CD4-positive, alpha-beta T cell (primary cell): Measurements from ENCODE around the gene CRTC1. TPM values are rescaled to one million over a fixed set of nuclear protein-coding genes. Genes with fewer than 3 reads are reported as not detected.
A peak's percentile ranks its signal among the peaks of the same experiment; 100 is the strongest.

Experiments used
- ATAC-seq: fragments of 200-7000 bp; cut with Tn5 transposase; one replicate; pipeline ENCODE4 v1.10.0; 2022; ENCODE audit warnings: mild to moderate bottlenecking; ENCODE audit not compliant: poor library complexity
- CTCF ChIA-PET: fragments of 350-600 bp; sonication (Branson Sonifier 250); formaldehyde crosslinking; loops from one replicate; lab custom pipeline; 2021; ENCODE audit warnings: antibody characterized with exemption, inconsistent platforms; lab: Charles Lee
- POLR2A ChIA-PET: fragments of 350-600 bp; sonication (Branson Sonifier 250); formaldehyde crosslinking; loops from one replicate; lab custom pipeline; 2021; ENCODE audit warnings: antibody characterized with exemption, inconsistent platforms; lab: Charles Lee
- DNase-seq, 14 experiments: peaks; one replicate each; pipeline ENCODE4 v3.0.0-alpha.2; 2013 to 2020; ENCODE audit warnings: mixed read lengths in 2 of 14
- H3K27ac ChIP-seq, 2 donors: one replicate each; pipeline versions ENCODE4 v1.5.1 to v1.7.0; 2013; ENCODE audit warnings: low read length in 2 of 2, low read depth in 1 of 2, mild to moderate bottlenecking in 1 of 2
- H3K27me3 ChIP-seq, 2 experiments: 1 replicate in 1 of 2; 2 replicates in 1 of 2; pipeline versions ENCODE4 v1.6.1 to v1.7.0; 2013; ENCODE audit warnings: low read length in 2 of 2, control low read depth in 1 of 2, mild to moderate bottlenecking in 1 of 2, moderate library complexity in 1 of 2; ENCODE audit not compliant: insufficient read depth in 2 of 2, control insufficient read depth in 1 of 2
- H3K36me3 ChIP-seq: one replicate; pipeline ENCODE4 v1.6.1; 2013; ENCODE audit warnings: low read length, control low read depth; ENCODE audit not compliant: insufficient read depth
- H3K4me1 ChIP-seq: one replicate; pipeline ENCODE4 v1.6.1; 2013; ENCODE audit warnings: low read length, control low read depth; ENCODE audit not compliant: insufficient read depth
- H3K4me3 ChIP-seq: one replicate; pipeline ENCODE4 v1.5.1; 2013; ENCODE audit warnings: mild to moderate bottlenecking, low read length, moderate library complexity
- H3K9me3 ChIP-seq, 2 experiments: 1 replicate in 1 of 2; 2 replicates in 1 of 2; pipeline versions ENCODE4 v1.6.1 to v1.7.0; 2013; ENCODE audit warnings: low read length in 2 of 2, mild to moderate bottlenecking in 2 of 2, control low read depth in 1 of 2, moderate library complexity in 1 of 2; ENCODE audit not compliant: control insufficient read depth in 1 of 2, insufficient read depth in 1 of 2
- H3K27ac Mint-ChIP-seq: one replicate; pipeline ENCODE4 v1.8.0; 2020; ENCODE audit warnings: mixed read lengths
- H3K27me3 Mint-ChIP-seq: one replicate; pipeline ENCODE4 v1.8.0; 2021; ENCODE audit warnings: mixed read lengths
- H3K36me3 Mint-ChIP-seq: one replicate; pipeline ENCODE4 v1.8.0; 2021; ENCODE audit warnings: low read depth, mixed read lengths
- H3K4me1 Mint-ChIP-seq: one replicate; pipeline ENCODE4 v1.8.0; 2021; ENCODE audit warnings: low read depth, mixed read lengths
- H3K4me3 Mint-ChIP-seq: one replicate; pipeline ENCODE4 v1.8.0; 2020; ENCODE audit warnings: mild to moderate bottlenecking, mixed read lengths
- H3K9me3 Mint-ChIP-seq: one replicate; pipeline ENCODE4 v1.8.0; 2020; ENCODE audit warnings: mixed read lengths
- intact Hi-C, 2 experiments: fragments of 100-400 bp; cut with DNase I in 1 of 2; cut with micrococcal nuclease in 1 of 2; formaldehyde crosslinking; loops; one replicate each; pipeline versions ENCODE4 v1.15.1 to v1.9.0; 2023 to 2025; cut with DNase I, micrococcal nuclease
- total RNA-seq, 174 experiments: library from RNA in 2 of 174; stranded (reverse) in 2 of 174; gene quantifications; one replicate each; pipeline ENCODE4 v1.2.3 and lab custom pipeline; 2021 to 2026
- TF ChIP-seq, protein P1 (sequence below): fragments of 200-600 bp; IDR thresholded peaks from one replicate; pipeline ENCODE4 v1.8.0; 2022; ENCODE audit warnings: antibody characterized with exemption, mild to moderate bottlenecking

Gene CRTC1
- total RNA-seq, 2 experiments from 2014 or later = 11.8 to 12.2 TPM

GRCh38 chr19:18713550-18714117, 30.2 kb downstream of the CRTC1 start:
- no peak overlapping the region for H3K27ac ChIP-seq
- H3K9me3 Mint-ChIP-seq = no peaks in the 10 kb centered on the region
- intact Hi-C loops = no loop called here
- H3K27ac Mint-ChIP-seq = no peak overlapping the region
- peaks cover 29% of the 10 kb centered on the region for H3K4me1 Mint-ChIP-seq
- H3K36me3 ChIP-seq = peaks cover 2% of the 10 kb centered on the region
- H3K36me3 Mint-ChIP-seq = peaks cover 7% of the 10 kb centered on the region
- CTCF ChIA-PET = no interaction called here
- H3K9me3 ChIP-seq = no peaks in the 10 kb centered on the region
- peak in 1 of 14 experiments; percentile 8 for DNase-seq
- H3K27me3 ChIP-seq = no peaks in the 10 kb centered on the region
- TF ChIP-seq, protein P1, sequence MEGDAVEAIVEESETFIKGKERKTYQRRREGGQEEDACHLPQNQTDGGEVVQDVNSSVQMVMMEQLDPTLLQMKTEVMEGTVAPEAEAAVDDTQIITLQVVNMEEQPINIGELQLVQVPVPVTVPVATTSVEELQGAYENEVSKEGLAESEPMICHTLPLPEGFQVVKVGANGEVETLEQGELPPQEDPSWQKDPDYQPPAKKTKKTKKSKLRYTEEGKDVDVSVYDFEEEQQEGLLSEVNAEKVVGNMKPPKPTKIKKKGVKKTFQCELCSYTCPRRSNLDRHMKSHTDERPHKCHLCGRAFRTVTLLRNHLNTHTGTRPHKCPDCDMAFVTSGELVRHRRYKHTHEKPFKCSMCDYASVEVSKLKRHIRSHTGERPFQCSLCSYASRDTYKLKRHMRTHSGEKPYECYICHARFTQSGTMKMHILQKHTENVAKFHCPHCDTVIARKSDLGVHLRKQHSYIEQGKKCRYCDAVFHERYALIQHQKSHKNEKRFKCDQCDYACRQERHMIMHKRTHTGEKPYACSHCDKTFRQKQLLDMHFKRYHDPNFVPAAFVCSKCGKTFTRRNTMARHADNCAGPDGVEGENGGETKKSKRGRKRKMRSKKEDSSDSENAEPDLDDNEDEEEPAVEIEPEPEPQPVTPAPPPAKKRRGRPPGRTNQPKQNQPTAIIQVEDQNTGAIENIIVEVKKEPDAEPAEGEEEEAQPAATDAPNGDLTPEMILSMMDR = no peak
- POLR2A ChIA-PET = no interaction called here
- no peaks in the 10 kb centered on the region for H3K27me3 Mint-ChIP-seq
- no peak for ATAC-seq
- H3K4me3 Mint-ChIP-seq = no peak overlapping the region
- peaks cover 26% of the 10 kb centered on the region for H3K4me1 ChIP-seq
- H3K4me3 ChIP-seq = no peak overlapping the region

- Mint-ChIP-seq H3K9me3 (no peaks in the 10 kb centered on the region), H3K4me1 (peaks cover 33% of the 10 kb centered on the region), H3K36me3 (peaks cover 7% of the 10 kb centered on the region), H3K27me3 (no peaks in the 10 kb centered on the region), H3K4me3 (no peak overlapping the region), H3K27ac (no peak overlapping the region)
- TF ChIP-seq, protein P1 = no peak
- CTCF ChIA-PET = no interaction called here
- no peak for DNase-seq
- intact Hi-C loops = no loop called here
- H3K27ac ChIP-seq = no peak overlapping the region
- POLR2A ChIA-PET = interaction anchor here (2.1 kb wide), 1 partner anchor 14 kb away, joined by 5 read pairs; no protein-coding TSS in a partner anchor
- peaks cover 10% of the 10 kb centered on the region for H3K4me1 ChIP-seq
- peaks cover 2% of the 10 kb centered on the region for H3K36me3 ChIP-seq
- H3K9me3 ChIP-seq = no peaks in the 10 kb centered on the region
- no peak overlapping the region for H3K4me3 ChIP-seq
- ATAC-seq = no peak
- no peaks in the 10 kb centered on the region for H3K27me3 ChIP-seq
These were observed 31.9 kb downstream of the CRTC1 start for GRCh38 chr19:18715416-18715815.

- peak overlapping the region; percentile 61 for H3K27ac Mint-ChIP-seq
These were observed 33.4 kb downstream of the CRTC1 start for GRCh38 chr19:18716857-18717256.

More at GRCh38 chr19:18716857-18717256, 33.4 kb downstream of the CRTC1 start:
- peaks cover 33% of the 10 kb centered on the region for H3K4me1 Mint-ChIP-seq
- intact Hi-C loops = no loop called here
- peaks cover 10% of the 10 kb centered on the region for H3K4me1 ChIP-seq
- no peaks in the 10 kb centered on the region for H3K27me3 ChIP-seq
- no peak for DNase-seq
- no peak overlapping the region for H3K4me3 ChIP-seq
- H3K27ac ChIP-seq = no peak overlapping the region
- peaks cover 3% of the 10 kb centered on the region for H3K36me3 ChIP-seq
- H3K4me3 Mint-ChIP-seq = no peak overlapping the region
- TF ChIP-seq, protein P1 = no peak
- H3K27me3 Mint-ChIP-seq = no peaks in the 10 kb centered on the region
- ATAC-seq = no peak
- H3K36me3 Mint-ChIP-seq = peaks cover 7% of the 10 kb centered on the region
- POLR2A ChIA-PET = interaction anchor here (2.1 kb wide), 1 partner anchor 16 kb away, joined by 5 read pairs; no protein-coding TSS in a partner anchor
- H3K9me3 Mint-ChIP-seq = no peaks in the 10 kb centered on the region
- CTCF ChIA-PET = no interaction called here
- H3K9me3 ChIP-seq = no peaks in the 10 kb centered on the region
